HG03571 (cell line): Measurements from ENCODE around the gene GORASP1.

ENCODE experiments used
- ATAC-seq: cut with Tn5 transposase; IDR thresholded peaks from one replicate; pipeline ENCODE4 v1.9.1; 2021; ENCODE audit not compliant: unreplicated experiment

Gene GORASP1

GRCh38 chr3:39141171-39141995 lies 34.0 kb upstream of the GORASP1 start:
- no peak for ATAC-seq

DNA sequence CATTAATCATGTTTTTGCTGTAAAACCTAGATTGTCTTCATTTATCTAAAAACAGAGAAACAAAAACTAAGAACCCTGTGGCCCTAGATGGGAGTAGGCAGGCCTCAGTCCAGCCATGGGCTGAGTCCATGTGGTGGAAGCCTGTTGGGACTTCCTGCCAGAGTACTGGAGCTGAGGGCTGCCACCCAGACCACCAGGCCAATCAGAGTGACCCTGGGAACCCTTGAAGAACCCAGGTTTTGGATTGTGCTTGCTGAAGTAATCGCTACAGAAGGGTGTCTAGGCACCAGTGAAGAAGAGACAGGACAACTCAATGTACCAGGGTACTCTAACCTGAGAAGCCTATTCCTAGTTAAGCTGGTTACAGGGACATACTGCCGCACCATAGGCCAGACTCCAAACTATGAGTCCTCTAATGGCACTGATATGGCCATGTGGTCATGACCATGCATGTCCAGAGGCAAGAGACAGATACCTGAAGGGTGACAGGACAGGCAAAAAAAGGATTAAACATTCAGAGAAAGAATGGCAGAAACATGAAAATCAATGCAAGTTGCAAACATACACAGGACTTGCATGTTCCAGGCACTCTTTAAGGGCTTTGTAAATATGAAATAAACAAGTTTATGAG lies 33.0 kb upstream of the GORASP1 start:
- ATAC-seq: no peak

GRCh38 chr3:39139442-39139841 lies 32.0 kb upstream of the GORASP1 start:
- no peak for ATAC-seq

DNA sequence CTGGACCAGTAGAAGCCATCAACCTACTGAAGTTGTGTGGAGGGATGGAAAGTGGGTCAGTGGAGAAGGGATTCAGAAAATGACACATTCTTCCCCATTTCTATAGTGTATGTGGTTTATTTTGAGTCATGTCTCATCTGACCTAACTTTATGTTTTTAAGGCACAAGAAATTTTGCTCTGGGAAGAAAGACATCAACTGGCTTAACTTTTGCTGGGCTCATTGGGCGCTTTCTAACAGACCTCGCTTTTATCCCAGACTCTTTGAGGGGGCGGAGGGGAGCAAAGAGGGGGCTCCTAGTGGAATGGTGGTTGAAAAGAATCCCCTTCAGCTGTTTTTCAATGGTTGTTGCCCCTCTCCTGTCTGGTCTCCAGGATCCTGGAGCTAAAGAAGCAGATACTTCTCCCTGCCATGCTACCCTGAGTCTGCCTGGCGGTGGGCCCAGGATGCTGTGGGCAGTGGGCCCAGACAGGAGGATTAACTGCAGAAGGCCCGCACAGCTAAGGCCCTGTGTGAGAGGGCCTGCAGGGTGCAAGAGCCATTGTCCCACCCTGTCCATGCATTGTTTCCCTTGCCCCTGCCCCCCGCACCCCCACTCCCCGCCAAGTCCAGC lies 31.5 kb upstream of the GORASP1 start:
- no peak for ATAC-seq

DNA sequence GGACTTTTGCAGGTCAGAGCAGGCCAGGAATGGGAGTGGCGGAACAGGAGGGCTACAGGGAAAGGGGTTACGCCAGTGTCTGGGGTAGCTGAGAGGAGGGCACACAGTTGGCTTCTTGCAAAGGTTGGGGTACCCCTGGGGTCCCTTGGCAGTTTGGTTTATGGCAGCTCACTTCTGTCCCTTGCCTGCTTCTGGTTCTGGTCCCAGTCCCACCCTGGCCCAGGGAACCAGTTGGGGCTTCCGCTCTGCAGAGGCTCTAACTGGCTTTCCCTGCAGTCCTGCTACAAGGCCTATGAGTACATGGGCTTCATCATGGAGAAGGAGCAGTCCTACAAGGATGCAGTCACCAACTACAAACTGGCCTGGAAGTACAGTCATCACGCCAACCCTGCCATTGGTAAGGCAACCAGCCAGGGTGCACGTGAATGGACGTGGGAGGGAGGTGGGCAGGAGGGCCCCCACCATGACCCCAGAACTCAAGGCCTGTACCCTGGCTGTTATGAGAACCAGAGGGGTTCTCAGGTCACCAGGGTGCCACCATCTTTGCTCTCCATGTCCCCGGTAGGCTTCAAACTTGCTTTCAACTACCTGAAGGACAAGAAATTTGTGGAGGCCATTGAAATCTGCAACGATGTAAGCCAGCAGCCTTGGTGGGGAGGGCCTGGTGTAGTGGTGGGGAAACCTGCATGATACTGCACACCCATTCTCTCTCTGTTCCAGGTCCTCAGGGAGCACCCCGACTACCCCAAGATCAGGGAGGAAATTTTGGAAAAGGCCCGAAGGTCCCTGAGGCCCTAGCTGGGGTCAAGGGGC lies 30.8 kb upstream of the GORASP1 start:
- ATAC-seq: no peak

- no peak for ATAC-seq
Measured at GRCh38 chr3:39137435-39137936, 30.1 kb upstream of the GORASP1 start.

- ATAC-seq: no peak
Measured at GRCh38 chr3:39136533-39137434, 29.4 kb upstream of the GORASP1 start.

DNA sequence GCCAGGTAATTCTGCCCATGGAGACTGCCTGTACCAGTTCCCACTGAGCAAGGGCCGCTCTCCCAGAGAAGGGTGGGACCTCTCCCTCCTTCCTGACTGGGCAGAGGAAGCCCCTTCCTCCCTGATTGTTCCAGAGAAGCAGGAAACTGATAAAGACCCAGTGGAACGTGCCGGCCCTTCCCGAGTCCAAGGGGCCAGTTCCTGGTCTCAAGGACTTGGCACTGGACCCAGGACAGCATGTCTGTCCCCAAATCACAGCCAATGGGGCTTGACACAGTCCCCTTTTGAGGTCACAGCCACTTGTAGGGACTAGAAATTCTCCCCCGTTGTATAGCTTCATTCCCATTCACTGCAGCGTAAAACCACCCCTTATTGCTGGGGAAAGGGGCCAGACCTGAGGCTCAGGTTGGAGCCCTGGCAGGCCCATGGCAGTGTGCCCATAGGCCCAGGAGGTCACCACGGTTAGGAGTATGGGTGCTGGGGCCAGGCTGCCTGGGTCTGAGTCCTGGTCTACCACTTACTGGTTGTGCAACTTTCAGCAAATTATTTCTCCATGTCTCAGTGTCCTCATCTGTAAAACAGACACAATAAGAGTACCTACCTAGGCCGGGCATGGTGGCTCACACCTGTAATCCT lies 27.9 kb upstream of the GORASP1 start:
- ATAC-seq: no peak

- ATAC-seq: no peak
Measured at GRCh38 chr3:39134305-39134704, 26.9 kb upstream of the GORASP1 start.

DNA sequence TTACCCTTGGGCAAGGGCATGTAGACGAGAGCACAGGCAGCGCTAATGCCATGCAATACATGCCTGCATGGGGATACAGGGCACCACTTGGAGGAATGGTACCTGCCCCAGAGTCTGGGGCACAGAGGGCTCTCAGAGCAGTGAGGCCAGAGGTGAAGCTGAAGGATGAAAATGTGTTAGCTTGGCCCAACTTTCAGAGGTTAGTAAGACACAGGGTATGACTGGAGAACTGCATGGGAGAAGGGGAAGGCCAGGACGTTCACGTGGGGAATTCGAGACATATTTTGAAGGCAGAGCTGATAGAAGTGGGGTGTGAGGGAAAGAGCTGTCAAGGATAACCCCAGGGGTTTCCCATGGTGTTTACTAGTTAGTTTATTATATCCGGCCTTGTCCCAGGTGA lies 26.4 kb upstream of the GORASP1 start:
- ATAC-seq: no peak

GRCh38 chr3:39133093-39133490 lies 25.7 kb upstream of the GORASP1 start:
- ATAC-seq: no peak

- ATAC-seq: no peak
Measured at GRCh38 chr3:39132096-39133092, 25.0 kb upstream of the GORASP1 start.

DNA sequence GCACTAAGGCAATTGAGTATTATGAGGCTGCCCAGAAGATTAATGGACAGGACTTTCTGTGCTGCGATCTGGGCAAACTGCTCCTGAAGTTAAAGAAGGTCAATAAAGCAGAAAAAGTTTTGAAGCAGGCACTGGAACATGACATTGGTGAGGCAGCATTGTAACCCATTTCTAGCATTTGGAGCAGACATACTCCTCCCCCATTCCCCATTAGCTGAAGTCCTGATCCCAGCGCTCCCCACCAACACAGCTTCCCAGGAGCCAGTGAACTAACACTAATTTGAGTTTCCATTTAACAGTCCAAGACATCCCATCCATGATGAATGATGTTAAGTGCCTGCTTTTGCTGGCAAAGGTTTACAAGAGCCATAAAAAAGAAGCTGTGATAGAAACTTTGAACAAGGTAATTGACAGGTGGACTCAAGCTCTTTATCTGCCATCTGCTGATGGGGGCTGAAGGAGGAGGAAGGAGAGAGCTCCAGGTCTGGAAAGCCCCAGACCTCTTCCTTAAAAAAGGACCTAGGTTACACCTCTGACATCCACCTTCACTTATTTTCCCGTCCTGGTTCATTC lies 23.4 kb upstream of the GORASP1 start:
- no peak for ATAC-seq

DNA sequence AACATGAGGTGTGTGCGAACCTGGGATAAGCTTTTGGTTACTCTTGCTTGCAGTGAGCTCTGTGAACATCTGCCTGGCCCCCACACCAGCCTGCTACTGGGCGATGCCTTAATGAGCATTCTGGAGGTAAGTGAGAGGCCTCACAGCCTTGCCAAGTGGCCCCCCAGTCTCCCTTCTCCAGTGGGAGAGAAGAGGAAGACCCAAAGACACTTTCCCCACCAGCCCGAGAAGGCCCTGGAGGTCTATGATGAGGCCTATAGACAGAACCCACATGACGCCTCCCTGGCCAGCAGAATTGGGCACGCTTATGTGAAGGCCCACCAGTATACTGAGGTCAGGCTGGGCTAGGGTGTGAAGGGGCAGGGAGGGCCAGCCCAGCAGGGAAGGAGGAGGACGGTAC lies 22.6 kb upstream of the GORASP1 start:
- ATAC-seq: no peak

GRCh38 chr3:39128951-39129350 lies 21.5 kb upstream of the GORASP1 start:
- no peak for ATAC-seq

GRCh38 chr3:39127908-39128304 lies 20.5 kb upstream of the GORASP1 start:
- ATAC-seq: no peak

DNA sequence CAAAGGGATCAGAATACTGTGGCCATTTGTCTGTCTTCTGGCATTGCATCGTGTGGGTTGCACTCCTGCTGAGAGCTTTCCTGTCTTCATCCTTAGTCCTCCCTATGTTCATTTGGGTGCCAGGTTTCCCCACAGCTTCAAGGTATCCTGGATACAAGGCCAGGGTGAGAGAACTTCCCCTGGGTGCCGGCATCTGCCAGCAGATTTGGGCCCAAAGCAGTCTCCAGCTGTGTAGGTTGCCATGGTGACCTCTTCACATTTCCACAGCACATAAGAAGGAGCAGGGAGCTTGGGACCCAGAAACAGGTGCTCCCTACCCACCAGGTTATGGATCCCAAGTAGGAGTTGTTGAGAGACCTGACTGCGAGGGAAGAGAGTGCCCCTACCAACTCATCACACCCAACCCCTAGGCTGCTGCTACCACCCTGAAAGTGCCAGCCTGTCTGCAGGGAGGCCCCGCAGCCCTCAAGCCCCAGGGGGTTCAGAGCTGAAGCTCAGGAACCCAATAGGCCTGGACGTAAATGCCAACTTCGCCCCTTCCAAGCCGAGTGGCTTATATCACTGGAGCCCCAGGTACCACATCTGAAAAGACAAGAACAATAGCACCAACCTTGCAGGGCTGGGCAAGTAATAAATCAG lies 20.0 kb upstream of the GORASP1 start:
- no peak for ATAC-seq
